HG03565 (cell line): Measurements from ENCODE around the gene SETBP1.

Experiments
- ATAC-seq: cut with Tn5 transposase; IDR thresholded peaks from one replicate; pipeline ENCODE4 v1.9.1; 2021; ENCODE audit warnings: mild to moderate bottlenecking, moderate library complexity; ENCODE audit not compliant: unreplicated experiment

Gene SETBP1

DNA sequence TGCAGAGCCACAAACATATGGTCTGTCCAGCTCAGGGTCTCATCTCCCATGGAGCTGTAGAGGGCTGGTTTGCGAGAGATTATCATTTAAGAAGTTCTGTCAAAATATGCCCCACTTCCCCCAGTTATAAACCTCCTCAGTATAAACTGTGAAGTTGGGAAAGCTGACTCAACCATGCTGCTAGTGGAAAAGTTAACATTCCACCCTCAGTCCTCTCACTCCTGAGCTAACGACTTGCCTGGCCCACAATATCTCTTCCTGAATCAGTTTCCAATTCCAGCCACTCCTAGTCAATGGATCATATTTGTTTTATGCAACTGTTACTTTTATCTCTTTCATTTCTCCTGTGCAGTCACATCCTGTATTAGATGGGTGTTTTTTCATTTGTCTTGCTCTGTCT, 326.2 kb downstream of the SETBP1 start:
- ATAC-seq = no peak

DNA sequence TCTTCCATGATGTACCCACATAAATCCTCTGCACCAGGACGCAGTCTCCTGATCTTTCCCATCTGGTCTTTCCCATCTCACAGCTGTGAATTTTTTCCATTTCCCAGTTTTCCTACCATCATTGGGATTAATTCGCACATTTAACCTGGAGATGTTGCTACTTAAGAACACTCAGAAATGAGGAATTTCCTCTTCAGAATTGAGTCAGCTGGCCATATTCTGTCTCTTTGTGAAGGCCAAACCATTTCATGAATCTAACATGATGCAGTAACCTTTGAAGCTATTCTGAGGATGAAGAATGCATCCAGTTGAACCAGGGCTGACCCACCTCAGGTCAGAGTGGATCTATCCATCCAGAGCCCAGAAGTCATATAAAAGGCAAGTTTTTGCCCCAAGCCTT, 326.8 kb downstream of the SETBP1 start:
- no peak for ATAC-seq

DNA sequence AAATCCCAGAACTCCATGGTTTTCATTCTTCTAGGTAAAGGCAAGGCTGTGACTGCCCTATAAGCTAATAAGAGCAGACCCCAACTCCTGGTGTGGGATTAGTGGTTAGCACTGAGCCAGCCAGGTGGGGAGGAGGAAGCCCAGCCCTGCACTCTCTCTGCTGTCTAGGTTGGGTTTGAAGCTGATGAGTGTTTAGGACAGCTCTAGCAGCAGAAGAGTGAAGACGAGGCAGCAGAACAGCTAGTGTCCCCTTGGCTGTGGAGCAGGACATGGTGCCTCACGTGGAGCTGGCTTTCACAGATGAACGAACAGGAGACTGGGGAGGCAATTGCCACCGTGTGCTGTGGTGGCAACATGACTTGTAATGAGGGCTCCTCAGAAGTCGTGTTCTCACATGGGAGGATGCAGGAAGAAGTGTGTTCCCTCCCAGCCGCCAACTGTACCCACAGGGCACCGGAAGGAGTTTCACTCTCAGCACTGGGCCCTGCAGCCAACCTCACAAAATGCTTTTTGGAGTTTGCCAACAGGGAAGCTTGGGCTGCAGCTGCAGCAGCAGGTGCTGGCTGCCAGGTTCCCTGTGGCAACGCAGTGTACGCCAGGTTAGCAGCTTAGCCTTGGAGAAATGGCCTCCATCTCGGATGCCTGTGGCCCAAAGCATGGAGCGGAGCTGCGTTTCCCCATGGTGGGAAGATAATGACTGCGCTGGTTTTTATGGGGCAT, 328.2 kb downstream of the SETBP1 start:
- no peak for ATAC-seq

DNA sequence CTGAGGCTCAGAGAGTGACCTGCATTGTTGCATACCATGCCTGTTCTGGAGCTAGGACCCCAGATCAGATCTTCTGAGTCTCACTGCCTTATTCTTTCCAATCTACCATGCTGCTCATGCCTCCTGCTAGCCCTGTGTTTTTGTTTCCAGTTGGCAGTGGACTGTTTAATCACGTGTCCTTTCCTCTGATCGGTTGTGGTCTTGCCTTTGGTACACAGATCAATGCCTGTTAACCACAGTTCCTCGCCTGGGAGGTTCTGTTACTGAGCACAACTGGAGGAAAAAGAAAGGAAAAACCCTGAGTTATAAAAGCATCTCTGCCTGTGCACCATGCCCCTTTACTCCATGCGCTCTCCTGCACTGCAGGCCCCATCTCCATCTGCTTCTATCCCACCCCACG, 329.1 kb downstream of the SETBP1 start:
- no peak for ATAC-seq

DNA sequence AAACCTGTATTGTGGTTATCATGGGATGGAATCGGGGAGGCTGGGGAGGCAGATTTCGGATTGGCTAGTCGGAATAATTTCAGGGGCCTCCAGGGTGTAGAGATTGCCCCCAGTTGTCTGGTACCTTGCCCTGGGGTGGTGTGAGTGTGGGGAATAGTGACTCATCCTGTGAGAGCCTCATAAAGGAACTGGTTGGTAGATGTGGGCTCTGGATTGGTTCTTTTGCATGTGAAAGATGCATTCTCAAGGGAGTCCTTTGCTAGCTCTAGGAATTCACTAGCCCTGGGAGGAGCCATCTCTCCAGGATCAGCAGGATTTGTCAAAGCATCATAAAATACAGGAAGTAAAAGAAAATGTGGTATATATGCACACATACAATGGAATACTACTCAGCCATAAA, 331.6 kb downstream of the SETBP1 start:
- no peak for ATAC-seq

DNA sequence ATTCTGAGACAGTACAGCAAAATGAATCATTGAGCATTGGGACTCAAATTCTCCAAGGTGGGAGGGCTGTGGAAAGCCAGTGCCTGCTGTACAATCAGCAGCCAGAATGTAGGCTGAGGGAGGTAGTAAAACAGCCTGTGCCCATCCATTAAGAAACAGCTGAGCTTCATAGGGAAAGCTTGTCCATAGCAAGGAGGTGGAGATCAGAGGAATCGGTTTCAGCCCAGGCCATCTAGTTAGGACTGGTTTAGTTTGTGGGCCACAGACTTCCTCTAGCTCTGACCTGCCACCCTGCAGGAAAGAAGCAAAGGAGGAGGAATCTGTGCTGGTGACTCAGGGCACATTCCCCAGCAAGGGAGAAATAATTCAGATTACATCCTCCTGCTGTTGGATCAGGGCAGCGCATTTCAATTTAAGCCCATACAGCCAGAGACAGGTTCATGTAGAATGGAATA, 333.4 kb downstream of the SETBP1 start:
- no peak for ATAC-seq

DNA sequence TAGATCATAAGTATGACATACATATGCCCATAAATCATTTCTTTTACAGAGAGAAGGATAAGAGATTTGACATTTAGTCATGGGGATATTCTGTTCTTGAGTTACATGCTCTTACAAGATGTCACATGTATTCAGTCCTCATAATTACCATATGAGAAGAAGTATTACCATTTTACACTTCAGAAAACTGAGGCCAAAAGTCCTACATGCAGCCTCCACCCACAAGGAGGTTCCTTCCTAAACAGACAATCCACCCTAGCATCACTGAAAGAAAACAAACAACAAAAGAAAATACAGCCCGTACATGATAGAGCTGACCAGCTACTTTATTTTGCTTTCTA, 335.1 kb downstream of the SETBP1 start:
- no peak for ATAC-seq

DNA sequence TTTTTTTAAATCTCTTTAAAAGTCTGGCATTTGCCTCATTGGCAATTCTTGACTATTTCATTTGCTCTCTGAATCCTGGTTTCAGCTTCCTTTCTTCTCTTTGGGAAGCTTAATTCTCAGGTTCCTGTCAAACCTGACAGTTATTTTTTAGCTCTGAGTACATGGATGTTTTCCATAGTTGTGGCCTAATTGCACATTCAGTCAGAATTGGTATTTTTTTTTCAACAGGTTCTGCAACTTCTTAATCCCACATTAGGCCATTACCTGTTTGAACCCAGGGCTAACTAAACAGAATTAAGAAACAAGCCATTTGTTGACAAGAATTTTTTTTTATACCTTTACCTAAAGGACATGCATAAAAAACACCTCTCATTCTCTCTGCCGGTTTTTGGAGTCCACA, 338.8 kb downstream of the SETBP1 start:
- ATAC-seq = no peak

DNA sequence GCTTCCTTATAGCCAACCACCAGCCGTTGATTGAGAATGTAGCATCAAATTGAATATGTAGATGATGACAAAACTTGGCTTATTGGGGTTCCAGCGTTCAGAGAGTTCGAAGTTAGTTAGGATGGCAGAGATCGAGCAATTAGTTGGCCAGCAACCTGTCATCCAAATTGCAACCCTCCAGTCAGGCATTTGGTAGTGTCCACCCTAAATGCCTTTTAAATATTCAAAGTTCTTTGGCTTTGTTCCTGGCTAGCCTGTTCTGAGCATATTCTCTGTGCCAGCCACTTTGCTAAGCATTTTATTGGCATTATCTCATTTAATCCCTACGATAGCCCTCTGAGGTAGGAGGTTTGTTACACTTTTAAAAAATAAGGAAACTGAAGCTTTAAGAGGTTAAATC, 342.8 kb downstream of the SETBP1 start:
- no peak for ATAC-seq

DNA sequence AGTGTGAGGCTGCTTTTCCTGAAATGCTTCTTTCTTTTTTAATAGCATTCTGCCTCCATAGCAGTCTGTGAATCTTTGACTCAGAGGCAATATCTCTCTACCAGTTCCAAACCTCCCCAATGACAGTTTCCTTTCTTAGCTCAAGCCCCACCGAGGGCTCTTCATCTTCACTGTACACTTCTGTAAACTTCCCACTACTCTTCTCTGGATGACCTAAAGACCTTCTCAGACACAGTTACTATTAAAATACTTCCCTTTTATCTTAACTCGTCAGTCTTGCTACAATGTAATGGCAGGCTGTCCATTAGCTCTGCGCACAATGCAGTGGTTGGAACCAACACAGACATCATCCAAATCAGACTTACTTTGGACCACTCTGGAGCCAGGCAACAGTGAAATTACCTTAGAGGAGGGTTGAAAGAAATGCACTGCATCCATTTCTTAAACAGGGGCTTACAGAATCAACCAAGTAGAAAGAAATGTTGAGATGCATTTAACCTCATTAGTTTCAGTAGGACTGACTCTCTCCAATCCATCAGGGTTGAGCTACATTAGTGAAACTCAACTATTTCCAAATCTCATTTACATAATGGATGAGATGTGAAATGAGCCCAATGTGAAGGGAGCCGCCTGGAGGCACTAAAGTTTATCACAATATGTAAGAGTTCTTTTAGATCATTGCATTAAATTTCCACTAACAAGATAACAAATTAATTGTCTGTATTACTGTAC, 343.8 kb downstream of the SETBP1 start:
- ATAC-seq = no peak

DNA sequence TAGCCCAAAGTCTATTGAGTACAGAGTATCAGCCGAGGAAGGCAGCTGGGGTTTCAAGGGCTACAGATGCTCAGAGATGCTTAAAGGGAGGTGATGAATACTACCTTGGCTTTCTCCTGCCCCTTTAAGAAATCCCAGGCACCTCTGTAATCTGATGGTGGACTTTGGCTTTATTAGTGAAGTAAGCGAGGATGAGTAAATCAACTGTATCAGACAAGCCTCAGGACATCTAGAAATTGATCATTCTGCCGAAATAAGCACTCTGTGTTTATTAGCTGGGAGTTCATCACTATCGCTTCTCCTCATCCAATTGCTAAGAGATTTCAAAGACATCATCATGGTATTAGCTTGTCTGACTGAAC, 344.4 kb downstream of the SETBP1 start:
- ATAC-seq = no peak

DNA sequence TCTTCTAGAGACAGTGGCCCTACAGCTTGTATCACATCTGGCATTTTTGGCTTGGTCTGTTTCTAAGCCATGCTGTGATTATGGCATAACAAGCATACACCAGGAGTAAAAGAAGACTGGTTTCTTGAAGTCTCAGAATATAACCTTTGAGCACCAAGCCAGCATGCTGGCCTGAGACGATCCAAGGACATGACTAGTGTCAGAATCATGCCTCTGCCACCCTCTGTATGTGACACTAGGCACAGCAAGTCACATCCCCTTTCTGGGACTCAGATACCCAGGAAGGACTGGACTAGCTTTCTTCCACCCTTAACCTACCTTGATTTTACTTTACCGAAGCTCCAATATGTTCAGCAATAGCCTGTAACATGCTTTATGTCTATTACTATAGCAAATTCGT, 345.5 kb downstream of the SETBP1 start:
- ATAC-seq = no peak

DNA sequence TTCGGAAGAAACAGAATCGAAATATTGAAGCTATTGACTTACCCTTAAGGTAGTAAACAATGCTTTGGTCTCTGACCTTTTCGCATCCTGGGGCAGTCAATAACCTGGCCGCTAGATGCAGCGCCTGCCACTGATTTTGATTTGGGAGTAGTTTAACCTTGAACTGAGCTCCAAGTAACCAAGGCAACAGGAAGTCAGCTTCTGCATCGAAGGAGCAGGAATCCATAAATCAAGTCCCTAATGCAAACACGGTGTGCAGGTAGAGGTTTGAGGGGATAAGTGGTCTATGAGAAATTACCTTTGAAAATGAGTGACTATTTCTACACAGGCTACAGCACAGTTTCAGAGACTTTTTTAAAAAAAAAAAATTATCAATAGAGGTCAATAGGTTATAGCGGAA, 353.5 kb downstream of the SETBP1 start:
- no peak for ATAC-seq

DNA sequence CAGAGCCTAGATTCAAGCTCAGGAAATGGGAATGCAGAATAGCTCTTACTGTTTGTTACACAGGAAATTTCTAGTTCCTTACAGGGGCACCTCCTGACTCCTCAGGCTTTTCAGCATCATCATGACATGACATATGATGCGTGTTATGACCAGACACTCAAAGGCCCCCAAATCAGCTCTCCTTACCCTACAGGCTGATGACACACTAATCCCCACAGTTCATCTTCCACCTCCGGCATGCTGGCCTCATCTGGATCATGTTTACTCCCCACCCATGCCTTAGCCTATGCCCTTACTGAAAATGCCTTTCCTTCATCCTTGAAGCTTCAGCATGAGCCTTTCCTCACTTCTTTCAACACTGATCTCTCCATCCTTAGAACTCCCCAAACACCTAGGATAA, 356.9 kb downstream of the SETBP1 start:
- ATAC-seq = no peak

DNA sequence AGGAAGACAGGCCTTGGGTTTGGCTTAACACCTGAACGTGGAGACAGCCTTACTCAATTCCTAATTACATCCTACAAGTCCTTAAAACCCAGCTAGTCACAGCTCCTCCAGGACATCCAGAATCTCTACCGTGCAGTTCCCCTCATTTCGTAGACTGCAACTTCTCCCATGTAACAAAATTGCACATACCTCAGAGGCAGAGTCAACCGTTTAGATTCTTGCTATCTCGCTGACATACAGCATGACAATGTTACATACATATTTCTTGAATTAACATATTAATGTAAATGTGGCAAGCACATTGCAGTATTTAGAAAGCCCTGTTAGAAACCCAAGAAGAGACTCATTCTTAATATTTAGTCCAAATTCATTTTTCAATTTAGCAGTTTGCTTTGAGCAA, 358.7 kb downstream of the SETBP1 start:
- no peak for ATAC-seq

DNA sequence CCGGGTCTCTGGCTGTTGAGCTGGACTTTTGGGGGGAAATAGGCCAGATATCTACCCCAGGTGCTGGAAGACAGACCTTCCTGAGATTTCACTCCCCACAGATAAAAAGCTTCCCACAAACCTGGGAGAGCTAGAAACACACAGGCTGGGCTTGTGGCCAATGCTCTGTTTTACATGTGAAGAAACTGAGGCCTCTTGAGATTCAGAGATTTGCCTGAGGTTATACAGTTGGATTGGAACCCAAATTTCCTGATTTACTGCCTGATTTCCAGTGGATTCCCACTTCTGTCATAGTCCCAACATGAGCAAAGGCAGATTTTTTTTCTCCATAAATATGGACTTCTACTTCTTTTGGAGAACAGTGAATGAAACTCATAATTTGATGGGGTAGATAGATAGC, 360.2 kb downstream of the SETBP1 start:
- no peak for ATAC-seq

DNA sequence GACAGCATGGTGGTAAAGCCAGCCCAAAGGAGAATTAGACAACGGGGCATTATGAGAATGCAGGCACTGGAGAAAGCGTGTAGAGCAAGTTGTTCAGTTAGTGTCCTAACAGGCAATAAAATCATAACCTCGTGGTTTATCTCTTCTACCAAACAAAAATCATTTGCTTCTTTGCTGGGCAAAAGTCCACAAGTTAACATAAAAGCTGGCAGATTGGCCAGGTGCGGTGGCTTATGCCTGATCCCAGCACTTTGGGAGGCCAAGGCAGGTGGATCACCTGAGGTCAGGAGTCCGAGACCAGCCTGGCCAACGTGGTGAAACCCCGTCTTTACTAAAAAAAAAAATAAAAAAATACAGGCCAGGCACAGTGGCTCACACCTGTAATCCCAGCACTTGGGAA, 364.1 kb downstream of the SETBP1 start:
- ATAC-seq = no peak

DNA sequence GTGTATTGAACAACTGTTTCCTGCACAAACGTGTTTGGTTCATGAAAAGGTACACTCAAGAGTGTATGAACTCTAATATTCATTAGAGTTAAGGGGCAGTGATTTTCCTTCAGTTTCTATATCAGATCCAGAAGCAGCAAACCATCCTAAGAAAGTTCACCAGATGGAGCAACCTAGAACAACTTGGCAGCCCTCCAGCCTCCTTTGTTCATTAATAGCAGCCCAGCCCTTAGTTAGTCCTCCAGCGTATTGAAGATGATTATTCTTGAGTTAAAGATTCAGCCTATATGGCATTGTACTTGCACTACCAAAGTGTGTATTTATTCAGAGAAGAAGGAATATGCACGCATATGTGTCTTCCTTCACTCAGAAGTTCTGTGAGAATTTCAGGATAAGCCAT, 365.5 kb downstream of the SETBP1 start:
- no peak for ATAC-seq

DNA sequence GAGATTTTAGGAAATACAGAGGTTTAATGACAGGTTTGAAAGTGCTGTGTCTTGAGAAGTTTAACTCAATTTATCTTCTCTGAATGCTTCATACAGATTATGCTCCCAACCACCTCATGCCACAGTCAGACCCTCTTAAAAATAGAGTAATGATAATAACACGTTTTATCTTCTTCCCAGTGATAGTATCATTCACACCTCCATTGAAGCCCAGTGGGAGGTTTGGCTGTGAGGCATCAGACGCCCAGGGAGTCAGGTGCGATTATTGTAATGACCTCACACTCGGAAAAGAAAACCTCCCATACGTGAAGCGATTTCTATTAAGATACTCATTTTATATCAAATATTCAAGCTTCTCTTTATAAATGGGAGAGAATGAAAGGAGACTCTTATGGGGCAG, 366.3 kb downstream of the SETBP1 start:
- no peak for ATAC-seq

DNA sequence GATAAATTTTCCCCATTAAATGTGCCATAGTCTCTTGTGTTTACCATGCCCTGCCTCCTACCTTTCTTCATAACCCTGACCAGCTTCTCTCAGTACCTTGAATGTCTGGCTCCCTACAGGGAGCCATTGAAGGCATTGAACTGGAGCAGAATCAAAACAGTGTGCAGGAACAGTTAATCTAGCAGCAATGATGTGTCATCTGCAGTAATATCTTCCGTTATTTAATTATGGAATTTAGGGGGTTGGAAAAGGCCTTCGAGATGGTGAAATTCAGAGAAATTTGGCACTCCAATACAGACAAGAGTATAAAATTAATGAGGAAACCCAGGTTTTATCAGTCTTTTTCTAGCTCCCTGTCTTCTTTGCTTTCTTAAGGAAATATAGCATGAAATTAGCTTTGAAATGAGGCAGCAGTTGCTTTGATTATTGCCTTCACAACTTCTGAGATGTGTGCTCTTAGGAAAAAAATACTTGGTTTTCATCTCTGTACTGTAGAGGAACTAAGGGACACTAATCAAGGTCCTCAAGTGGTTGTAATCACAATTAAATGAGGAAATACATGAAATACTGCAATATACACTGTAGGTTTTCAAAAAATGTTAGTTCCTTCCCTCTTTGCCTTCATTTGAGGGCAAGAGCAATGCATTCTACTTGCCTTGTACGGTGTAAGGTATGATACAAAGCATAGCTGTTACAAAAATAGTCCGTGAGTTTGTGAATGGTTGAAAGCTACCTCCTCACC, 369.1 kb downstream of the SETBP1 start:
- no peak for ATAC-seq

DNA sequence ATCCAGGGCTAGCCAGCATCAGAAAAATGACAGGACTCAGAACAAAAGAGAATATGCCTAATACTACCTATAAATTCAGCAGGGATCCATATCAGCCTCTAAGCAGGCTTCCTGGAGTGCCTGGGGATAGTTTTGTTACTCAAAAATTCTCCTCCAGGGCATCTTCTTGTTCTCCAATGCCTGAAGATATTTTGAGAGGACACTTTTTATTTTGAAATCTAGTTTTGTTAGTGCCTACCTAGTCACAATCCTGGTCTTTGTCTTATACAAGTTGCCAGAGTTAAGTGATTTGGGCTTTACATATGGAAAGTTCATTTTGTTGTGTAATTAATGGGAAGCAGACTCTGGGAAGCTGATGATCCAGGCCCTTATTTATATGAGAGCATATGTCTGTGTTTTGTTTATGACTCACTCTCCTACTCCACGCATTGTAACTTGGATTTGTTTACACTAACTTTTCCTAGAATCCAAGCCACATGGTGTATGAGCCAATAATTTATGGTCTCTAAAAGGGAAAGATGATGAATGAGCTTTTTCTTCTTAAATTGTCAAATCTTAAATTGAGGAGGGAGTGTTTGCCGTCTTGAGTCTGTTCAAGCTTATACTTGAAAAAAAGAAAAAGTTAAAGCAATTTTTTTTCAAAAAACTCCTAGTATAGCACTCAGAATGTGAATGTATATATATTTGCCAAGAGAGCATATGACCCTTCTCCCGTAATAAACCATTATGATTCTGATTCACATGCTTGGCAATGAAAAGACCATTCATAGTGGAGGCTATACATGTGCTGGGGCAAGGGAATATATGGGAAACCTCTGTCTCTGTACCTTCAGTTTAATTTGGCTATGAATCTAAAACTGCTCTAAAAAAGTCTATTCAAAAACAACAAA, 370.3 kb downstream of the SETBP1 start:
- ATAC-seq = no peak
